Activated T-cell treated with anti-CD3 and anti-CD28 coated beads, Interleukin-2, amount 50 U/mL, for 72 hours (primary cell): ENCODE measurements around the gene GDF10. TPM values are rescaled to one million over a fixed set of nuclear protein-coding genes. Genes with fewer than 3 reads are reported as not detected.

Source experiments
- ATAC-seq, 2 donors: fragments of 150-1000 bp; cut with Tn5 transposase; replicated peaks in 1 of 2; 2 replicates each; pipeline ENCODE4 v1.10.0; 2021; ENCODE audit warnings: moderate library complexity in 2 of 2, mild to moderate bottlenecking in 1 of 2
- DNase-seq, 2 donors: peaks; one replicate each; pipeline ENCODE4 v3.0.0; 2021 to 2022; ENCODE audit warnings: mixed read lengths in 1 of 2
- H3K27ac Mint-ChIP-seq: one replicate; pipeline ENCODE4 v1.8.0; 2022; ENCODE audit warnings: mild to moderate bottlenecking, moderate library complexity, mixed read lengths
- H3K27me3 Mint-ChIP-seq: one replicate; pipeline ENCODE4 v1.8.0; 2022; ENCODE audit warnings: low read depth, mixed read lengths
- H3K36me3 Mint-ChIP-seq, 2 donors: one replicate each; pipeline ENCODE4 v1.8.0; 2022; ENCODE audit warnings: mixed read lengths in 2 of 2, mild to moderate bottlenecking in 1 of 2; ENCODE audit not compliant: insufficient read depth in 2 of 2
- H3K4me1 Mint-ChIP-seq: one replicate; pipeline ENCODE4 v1.8.0; 2022; ENCODE audit warnings: low read depth, mixed read lengths
- H3K4me3 Mint-ChIP-seq, 2 donors: one replicate each; pipeline ENCODE4 v1.8.0; 2022; ENCODE audit warnings: mild to moderate bottlenecking in 2 of 2, mixed read lengths in 2 of 2, moderate library complexity in 2 of 2
- H3K9me3 Mint-ChIP-seq, 2 donors: one replicate each; pipeline ENCODE4 v1.8.0; 2022; ENCODE audit warnings: mixed read lengths in 2 of 2
- total RNA-seq, 2 donors: library from RNA; stranded (reverse); gene quantifications; one replicate each; pipeline ENCODE4 v1.2.3, GENCODE V29; 2022

The GDF10 gene
- total RNA-seq, 2 donors from 2014 or later: 0.19 TPM

DNA sequence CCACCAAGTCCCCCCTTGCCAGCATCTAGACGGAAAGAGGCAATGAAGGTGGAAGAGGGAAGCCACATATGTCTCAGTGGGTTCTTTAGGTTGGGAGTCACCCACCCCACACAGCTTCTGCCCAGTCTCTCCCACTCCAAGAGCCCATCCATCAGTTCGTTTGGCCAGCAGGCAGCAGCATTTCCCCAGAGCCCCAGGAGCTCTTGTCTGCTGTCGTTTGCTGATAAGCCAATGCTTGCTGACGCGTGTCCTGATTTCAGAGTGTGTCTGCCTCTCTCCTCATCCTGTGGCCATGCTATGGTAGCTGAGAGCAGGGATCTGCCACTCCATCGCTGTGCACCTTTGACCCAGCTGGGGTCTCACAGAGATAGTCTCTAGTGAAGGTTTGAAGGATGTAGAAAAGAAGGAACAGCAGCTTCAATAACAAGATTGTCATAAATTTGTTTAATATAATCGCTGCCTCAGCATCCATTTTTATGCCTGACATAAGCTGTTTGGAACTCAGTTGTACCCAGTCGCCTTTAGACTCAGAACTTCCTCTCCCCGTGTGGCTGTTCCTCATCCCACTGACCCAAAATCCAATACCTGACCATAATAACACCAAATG, 39.4 kb upstream of the GDF10 start:
- H3K4me3 Mint-ChIP-seq: peak overlapping the region; percentile 61 to 70
- peaks cover 96% of the 10 kb centered on the region for H3K4me1 Mint-ChIP-seq
- H3K9me3 Mint-ChIP-seq: peaks cover 0 to 2% of the 10 kb centered on the region in 2 donors
- H3K36me3 Mint-ChIP-seq: peaks cover 2 to 5% of the 10 kb centered on the region in 2 donors
- peak overlapping the region; percentile 76 for H3K27ac Mint-ChIP-seq
- H3K27me3 Mint-ChIP-seq: no peaks in the 10 kb centered on the region
- ATAC-seq: no peak
- DNase-seq: peak; percentile 22 to 26

DNA sequence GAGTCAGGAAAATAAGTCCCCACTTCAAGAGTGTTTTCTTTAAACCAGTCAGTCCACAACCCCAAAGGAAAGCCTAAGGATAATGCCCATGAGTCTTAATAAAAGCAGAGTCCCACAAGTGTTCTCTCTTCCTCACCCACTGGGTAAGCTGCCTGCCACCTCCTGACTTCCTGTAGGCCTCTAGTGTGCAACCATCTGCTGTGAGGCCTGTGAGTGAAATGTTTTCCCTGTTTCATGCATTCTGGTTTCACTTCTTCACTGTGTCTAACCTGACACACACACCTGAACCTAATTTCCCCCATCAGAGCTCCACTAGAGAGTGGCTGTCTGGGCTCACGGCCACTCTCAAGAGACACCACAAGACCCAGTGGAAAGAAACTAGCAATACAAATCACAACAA, 38.9 kb upstream of the GDF10 start:
- H3K4me1 Mint-ChIP-seq: peaks cover 96% of the 10 kb centered on the region
- ATAC-seq: peak; percentile 47 to 66
- peaks cover 0 to 6% of the 10 kb centered on the region in 2 donors for H3K9me3 Mint-ChIP-seq
- H3K27ac Mint-ChIP-seq: peak overlapping the region; percentile 76
- peak; percentile 38 to 52 for DNase-seq
- H3K4me3 Mint-ChIP-seq: peak overlapping the region; percentile 61 to 70
- H3K27me3 Mint-ChIP-seq: no peaks in the 10 kb centered on the region
- peaks cover 2 to 5% of the 10 kb centered on the region in 2 donors for H3K36me3 Mint-ChIP-seq

DNA sequence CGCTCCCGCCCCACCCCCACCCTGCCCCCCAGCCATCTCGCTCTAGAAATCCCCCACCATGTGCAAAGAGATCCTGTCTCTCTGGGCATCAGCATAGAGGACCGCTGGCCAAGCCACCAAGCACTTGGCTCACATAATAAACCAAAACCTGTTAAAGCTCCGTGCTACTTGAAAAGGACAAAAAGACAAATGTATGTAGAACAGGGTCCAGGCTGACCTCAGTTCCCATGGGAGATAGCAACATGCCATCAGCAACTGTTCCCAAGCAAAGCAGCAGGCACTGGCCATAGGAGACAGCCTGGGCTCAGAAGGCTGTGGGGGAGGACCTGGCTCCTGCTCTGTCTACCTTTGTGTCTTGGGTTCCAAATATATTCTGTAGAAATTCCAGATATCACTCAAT, 38.4 kb upstream of the GDF10 start:
- peaks cover 0 to 6% of the 10 kb centered on the region in 2 donors for H3K9me3 Mint-ChIP-seq
- DNase-seq (no peak), ATAC-seq (no peak)
- H3K4me1 Mint-ChIP-seq: peaks cover 96% of the 10 kb centered on the region
- H3K27ac Mint-ChIP-seq: peak overlapping the region; percentile 7
- H3K27me3 Mint-ChIP-seq: no peaks in the 10 kb centered on the region
- H3K4me3 Mint-ChIP-seq: peak overlapping the region; percentile 61 to 70
- peaks cover 2 to 5% of the 10 kb centered on the region in 2 donors for H3K36me3 Mint-ChIP-seq

DNA sequence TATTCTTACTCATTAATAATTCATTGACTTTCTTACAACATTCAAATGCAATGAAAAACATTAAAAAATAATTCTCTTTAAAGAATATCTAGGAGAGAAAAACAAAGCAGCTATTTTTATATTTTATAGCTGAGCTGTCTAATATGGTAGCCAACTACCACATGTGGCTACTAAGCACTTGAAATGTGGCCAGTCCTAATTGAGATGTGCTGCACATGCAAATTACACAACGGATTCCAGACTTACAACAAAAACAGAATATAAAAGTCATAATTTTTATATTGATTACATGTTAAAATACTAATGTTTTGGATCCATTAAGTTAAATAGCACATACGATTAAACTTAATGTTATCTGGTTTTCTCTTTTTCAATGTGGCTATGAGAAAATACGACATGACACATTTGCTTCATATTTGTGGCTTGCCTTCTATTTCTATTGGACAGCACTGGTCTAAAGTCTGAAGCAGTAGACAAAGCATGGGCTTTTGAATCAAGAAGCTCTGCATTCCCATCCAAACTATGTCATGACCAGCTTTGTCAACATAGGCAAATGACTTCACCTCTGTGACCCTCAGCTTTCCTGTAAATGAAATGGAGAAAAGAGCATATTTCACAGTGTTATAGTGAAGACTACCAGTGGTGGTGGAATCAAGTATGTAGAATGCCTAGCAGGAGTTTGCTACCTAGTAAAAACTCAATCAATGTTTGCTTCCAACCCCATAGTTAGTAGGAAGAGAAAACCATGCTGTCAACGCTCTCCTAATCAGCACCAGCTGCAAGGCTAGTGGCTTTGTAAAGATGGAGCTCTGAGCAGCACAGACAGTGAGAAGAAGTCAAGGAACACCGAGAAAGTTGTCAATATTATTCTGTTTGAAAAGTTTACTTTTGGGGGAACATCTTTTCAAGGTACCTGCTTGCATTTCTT, 37.1 kb upstream of the GDF10 start:
- Mint-ChIP-seq H3K27me3 (no peaks in the 10 kb centered on the region), H3K4me1 (peaks cover 88% of the 10 kb centered on the region), H3K27ac (no peak overlapping the region), H3K9me3 (peaks cover 0 to 6% of the 10 kb centered on the region in 2 donors), H3K4me3 (no peak overlapping the region), H3K36me3 (peaks cover 2 to 5% of the 10 kb centered on the region in 2 donors)
- no peak for DNase-seq
- ATAC-seq: no peak

DNA sequence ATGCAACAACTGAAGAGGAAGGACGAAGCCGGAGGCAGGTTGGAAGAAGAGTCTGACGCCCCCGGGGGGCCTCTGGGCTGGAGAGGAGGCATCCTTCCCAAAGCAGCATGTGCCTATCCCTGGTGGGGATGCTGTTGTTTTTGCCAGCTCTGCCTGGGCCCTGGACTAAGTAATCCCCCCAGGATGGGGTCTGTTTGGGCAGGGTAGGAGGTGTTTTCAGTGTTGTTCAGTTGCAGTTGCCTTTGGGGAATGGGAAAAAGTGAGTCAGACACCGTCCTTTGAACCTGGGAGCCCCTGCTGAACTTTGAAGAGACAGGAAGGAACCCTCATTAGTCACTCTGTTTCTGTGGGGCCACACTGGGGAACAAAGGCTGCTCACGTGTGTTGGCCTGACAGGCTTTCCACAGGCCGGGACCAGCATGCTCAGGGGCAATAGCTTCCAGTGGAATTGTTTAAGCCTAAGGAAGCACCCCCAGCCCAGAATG, 35.2 kb upstream of the GDF10 start:
- Mint-ChIP-seq H3K36me3 (peaks cover 2 to 5% of the 10 kb centered on the region in 2 donors), H3K4me1 (peaks cover 82% of the 10 kb centered on the region), H3K4me3 (peak overlapping the region; percentile 33 to 42), H3K27me3 (no peaks in the 10 kb centered on the region), H3K9me3 (peaks cover 0 to 6% of the 10 kb centered on the region in 2 donors), H3K27ac (peak overlapping the region; percentile 82)
- DNase-seq: peak; percentile 60 to 76
- peak; percentile 84 to 89 for ATAC-seq

DNA sequence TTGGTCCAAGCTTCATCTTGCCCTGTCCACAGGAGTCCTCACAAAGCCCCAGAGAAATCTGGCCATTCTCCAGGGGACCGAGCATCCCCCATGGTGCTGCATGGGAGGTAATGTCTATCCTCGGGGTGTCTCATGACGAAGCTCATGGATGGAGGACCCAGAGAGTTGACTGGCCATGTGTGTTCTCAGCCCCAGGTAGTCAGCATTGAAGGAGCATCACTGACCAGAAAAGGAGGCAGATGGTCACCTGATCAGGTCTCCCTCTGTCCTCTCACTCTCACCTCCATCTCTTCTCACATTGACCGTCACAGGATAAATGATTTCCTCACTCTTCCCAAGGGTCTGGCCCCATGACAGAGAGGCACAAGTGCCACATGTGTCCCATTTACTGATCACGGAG, 33.4 kb upstream of the GDF10 start:
- Mint-ChIP-seq H3K4me3 (no peak overlapping the region), H3K27me3 (no peaks in the 10 kb centered on the region), H3K4me1 (peaks cover 70% of the 10 kb centered on the region), H3K9me3 (peaks cover 0 to 6% of the 10 kb centered on the region in 2 donors), H3K36me3 (peaks cover 2 to 3% of the 10 kb centered on the region in 2 donors), H3K27ac (no peak overlapping the region)
- no peak for ATAC-seq
- no peak for DNase-seq

DNA sequence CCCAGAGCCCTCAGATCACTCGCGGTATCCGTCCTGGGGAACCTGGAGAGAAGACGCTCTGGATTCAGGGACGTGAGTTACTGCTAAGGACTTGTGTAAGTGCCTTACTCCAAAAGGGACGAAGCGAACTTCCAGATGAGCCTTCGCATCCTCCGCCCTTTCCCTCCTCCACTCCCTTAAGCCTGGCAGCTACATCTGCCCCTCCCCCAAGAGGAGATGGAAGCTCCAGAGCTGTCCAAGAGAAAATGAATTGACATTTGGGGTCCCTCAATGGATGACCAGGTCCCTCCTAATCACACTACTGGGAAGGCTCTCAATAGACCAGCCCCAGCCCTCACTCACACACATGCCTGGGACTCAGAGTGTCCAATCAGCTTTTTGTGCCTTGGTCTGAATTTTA, 31.3 kb upstream of the GDF10 start:
- peaks cover under 1 to 6% of the 10 kb centered on the region in 2 donors for H3K9me3 Mint-ChIP-seq
- H3K4me3 Mint-ChIP-seq: no peak overlapping the region
- peaks cover 2 to 3% of the 10 kb centered on the region in 2 donors for H3K36me3 Mint-ChIP-seq
- no peak for ATAC-seq
- no peak overlapping the region for H3K27ac Mint-ChIP-seq
- peaks cover 53% of the 10 kb centered on the region for H3K4me1 Mint-ChIP-seq
- no peak for DNase-seq
- no peaks in the 10 kb centered on the region for H3K27me3 Mint-ChIP-seq

DNA sequence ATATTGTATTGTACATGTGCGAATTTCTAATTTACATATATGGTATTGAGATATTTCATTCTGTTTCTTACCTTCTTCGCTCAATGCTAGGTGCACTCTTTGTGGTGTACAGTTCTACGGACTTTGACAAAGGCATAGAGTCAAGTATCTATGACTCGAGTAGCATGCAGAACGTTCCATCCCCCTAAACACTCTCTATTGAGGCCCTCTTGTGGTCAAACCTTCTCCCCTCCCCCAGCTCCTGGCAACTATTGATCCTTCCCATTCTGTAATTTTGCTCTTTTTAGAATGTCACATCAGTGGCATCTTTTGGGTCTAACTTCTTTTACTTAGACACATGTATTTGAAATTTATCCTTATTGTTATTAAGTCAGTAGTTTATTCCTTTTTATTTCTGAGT, 30.7 kb upstream of the GDF10 start:
- H3K4me1 Mint-ChIP-seq: peaks cover 47% of the 10 kb centered on the region
- H3K9me3 Mint-ChIP-seq: peaks cover 1 to 4% of the 10 kb centered on the region in 2 donors
- H3K36me3 Mint-ChIP-seq: peaks cover 0 to 2% of the 10 kb centered on the region in 2 donors
- H3K27ac Mint-ChIP-seq: no peak overlapping the region
- ATAC-seq (no peak), DNase-seq (no peak)
- no peak overlapping the region for H3K4me3 Mint-ChIP-seq
- H3K27me3 Mint-ChIP-seq: no peaks in the 10 kb centered on the region

DNA sequence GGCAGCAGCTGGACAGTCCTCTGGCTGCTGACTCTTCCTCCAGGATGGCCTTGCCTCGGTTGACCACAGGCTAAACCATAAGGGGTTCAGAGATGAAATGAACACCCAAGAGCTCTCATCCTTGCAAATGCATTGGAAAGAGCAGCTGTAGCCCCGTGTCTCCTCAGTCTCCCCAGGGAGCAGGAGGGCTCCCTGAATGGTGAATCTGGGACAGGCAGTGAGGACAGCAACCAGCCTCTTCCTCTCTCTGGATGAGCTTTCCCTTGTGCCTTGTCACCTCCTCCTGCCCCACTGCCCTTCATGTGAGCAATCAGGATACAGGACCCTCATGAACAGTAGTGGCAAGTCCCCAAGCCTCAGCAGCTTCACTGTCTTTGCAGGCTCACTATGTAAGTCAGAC, 23.9 kb upstream of the GDF10 start:
- ATAC-seq (no peak), DNase-seq (no peak)
- peaks cover 26% of the 10 kb centered on the region for H3K4me1 Mint-ChIP-seq
- H3K27me3 Mint-ChIP-seq: no peaks in the 10 kb centered on the region
- no peak overlapping the region for H3K27ac Mint-ChIP-seq
- H3K36me3 Mint-ChIP-seq: no peaks in the 10 kb centered on the region
- H3K4me3 Mint-ChIP-seq: no peak overlapping the region
- H3K9me3 Mint-ChIP-seq: peaks cover 0 to 1% of the 10 kb centered on the region in 2 donors

DNA sequence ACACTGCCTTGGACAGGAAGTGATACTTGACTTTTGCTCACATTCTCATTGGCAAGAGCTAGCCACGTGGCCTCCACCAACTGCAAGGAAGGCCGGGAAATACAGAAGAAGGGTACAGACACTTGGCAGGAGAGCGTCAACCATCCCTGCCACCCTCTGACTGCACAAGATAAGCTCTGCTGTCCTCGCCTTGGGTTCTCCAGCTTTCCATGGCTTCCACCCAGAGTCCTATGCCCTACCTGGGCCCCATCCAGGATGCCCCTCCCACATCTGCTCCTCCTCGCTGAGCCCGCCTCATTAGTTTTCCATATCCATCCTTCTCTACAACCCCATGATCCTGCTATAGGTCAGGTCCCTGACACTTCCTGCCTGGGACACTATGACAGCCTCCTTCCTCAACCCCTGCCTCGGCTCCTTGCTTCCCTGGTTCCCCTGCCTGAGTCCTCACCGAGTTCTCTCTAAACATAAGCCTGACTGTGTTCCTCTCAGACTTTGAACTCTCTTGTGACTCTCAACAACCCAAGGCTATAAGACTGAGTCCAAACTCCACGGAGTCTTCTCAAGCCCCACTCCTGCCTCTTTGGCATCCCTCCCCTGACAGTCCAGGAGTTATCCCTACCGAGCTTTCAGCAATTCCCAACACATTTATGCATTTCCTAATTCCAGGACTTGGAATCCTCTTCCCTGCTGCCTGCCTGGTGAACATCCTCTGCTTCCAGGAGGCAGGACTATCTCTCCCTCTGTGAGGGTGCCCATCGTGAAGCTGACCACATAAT, 23.2 kb upstream of the GDF10 start:
- no peak for ATAC-seq
- Mint-ChIP-seq H3K4me1 (peaks cover 26% of the 10 kb centered on the region), H3K9me3 (peaks cover 0 to 1% of the 10 kb centered on the region in 2 donors), H3K27ac (no peak overlapping the region), H3K36me3 (no peaks in the 10 kb centered on the region), H3K4me3 (peak overlapping the region in 1 of 2 donors; percentile 35), H3K27me3 (no peaks in the 10 kb centered on the region)
- no peak for DNase-seq

DNA sequence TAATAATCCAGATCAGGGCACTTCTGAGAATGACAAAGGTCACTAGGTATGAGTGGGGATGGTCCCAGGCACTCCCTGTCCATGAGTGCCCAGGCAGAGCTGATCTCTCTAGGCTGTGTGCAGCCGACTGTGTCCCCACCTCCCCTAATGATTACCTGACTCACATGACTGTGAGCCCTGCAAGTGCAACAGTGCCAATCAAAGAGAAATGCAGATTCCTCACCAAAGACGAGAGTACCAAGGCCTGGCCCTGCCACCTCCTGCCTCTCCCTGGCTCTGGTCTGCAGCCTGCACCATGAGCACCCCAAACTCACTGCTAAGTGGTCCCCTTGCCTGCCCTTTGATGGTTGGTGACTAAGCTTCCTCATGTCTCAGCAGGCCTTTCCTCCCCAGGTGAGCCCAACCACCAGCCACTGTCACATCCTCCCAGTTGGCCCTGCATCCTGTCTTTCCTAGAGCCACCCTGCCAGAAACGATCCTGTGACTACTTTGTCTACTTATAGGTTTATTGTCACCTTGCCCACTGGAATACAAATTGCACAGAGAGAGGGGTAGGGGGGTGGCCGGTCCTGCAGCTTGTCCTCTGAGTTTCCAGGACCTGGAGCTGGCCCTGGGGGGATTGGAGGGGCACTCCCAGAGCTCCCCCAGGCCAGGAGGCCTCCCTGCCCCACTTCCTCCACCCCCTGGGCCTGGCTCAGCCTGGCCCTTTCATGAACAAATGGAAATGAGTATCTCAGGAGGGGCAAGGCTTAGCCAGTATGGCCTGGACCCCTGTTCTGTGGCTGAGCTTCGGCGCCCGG, 22.4 kb upstream of the GDF10 start:
- H3K27me3 Mint-ChIP-seq: no peaks in the 10 kb centered on the region
- peak; percentile 94 to 98 for ATAC-seq
- H3K27ac Mint-ChIP-seq: no peak overlapping the region
- peaks cover 0 to 1% of the 10 kb centered on the region in 2 donors for H3K9me3 Mint-ChIP-seq
- H3K36me3 Mint-ChIP-seq: no peaks in the 10 kb centered on the region
- peak overlapping the region; percentile 12 to 35 for H3K4me3 Mint-ChIP-seq
- peaks cover 26% of the 10 kb centered on the region for H3K4me1 Mint-ChIP-seq
- DNase-seq: peak; percentile 36 to 60

DNA sequence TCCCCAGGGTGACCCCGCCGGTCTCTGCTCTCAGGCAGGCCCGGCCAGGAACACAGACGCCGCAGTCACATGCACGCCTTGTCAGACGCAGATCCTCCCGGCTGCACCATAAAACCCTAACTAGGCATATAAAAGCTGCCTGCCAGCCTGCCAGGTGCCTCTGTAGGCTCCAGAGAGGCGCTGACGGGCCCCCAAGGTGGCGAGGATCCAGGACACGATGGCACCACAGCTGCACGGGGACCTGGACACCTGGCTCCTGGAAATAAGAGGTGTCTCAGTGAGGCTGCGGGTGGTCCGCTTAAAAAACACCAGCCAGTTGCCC, 21.9 kb upstream of the GDF10 start:
- Mint-ChIP-seq H3K4me3 (no peak overlapping the region), H3K27me3 (no peaks in the 10 kb centered on the region), H3K9me3 (peaks cover 0 to 1% of the 10 kb centered on the region in 2 donors), H3K36me3 (no peaks in the 10 kb centered on the region), H3K27ac (no peak overlapping the region), H3K4me1 (peaks cover 26% of the 10 kb centered on the region)
- DNase-seq (no peak), ATAC-seq (no peak)
